ENCODE measurements around the gene MTUS2.
"Not testable (repeated sequence)": the region's sequence is repeated elsewhere in the genome, so short reads cannot be mapped to it uniquely, and the experiment has no call there.

Gene MTUS2

GRCh38 chr13:28976195-28976594 lies 156.1 kb downstream of the MTUS2 start:
- DNase-seq (ENCODE audit: low spot score) = no peak
- TF ChIP-seq CTCF (IDR thresholded peaks at IDR 0.05; ENCODE audit: extremely low read depth, missing control alignments) = no peak

- no peak for DNase-seq (ENCODE audit: low spot score)
- no peak for TF ChIP-seq CTCF (IDR thresholded peaks at IDR 0.05; ENCODE audit: extremely low read depth, missing control alignments)
Observed at GRCh38 chr13:28976636-28977035, 156.5 kb downstream of the MTUS2 start.

- TF ChIP-seq CTCF (IDR thresholded peaks at IDR 0.05; ENCODE audit: extremely low read depth, missing control alignments) = no peak
- no peak for DNase-seq (ENCODE audit: low spot score)
Observed at GRCh38 chr13:28978574-28978973, 158.4 kb downstream of the MTUS2 start.

DNA sequence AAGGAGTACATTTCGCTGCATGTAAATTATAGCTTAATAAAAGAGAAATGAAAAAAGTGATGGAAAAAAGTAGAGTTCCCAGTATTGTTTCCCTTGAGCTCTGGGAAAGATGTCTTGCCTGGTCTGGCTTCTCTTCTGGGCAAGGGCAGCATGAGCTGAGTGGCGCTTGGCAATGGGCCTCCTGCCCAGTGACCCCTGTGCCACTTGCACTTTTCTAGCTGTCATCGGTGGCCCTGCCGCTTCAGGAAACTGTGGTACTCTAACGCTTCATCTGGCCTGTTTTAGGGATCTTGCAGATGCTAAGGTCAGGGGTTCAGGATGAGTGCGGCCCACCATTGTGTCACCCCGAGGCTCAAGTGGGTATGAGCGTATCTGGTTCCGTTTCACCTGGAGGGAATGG lies 161.4 kb downstream of the MTUS2 start:
- TF ChIP-seq CTCF (IDR thresholded peaks at IDR 0.05; ENCODE audit: extremely low read depth, missing control alignments) = no peak
- DNase-seq (ENCODE audit: low spot score) = no peak

- TF ChIP-seq CTCF (IDR thresholded peaks at IDR 0.05; ENCODE audit: extremely low read depth, missing control alignments) = no peak
- DNase-seq (ENCODE audit: low spot score) = no peak
Observed at GRCh38 chr13:28983641-28984040, 163.5 kb downstream of the MTUS2 start.

GRCh38 chr13:28984326-28984725 lies 164.2 kb downstream of the MTUS2 start:
- DNase-seq (ENCODE audit: low spot score) = no peak
- TF ChIP-seq CTCF (IDR thresholded peaks at IDR 0.05; ENCODE audit: extremely low read depth, missing control alignments) = no peak

GRCh38 chr13:28984825-28985224 lies 164.7 kb downstream of the MTUS2 start:
- TF ChIP-seq CTCF (IDR thresholded peaks at IDR 0.05; ENCODE audit: extremely low read depth, missing control alignments) = no peak
- DNase-seq (ENCODE audit: low spot score) = no peak

DNA sequence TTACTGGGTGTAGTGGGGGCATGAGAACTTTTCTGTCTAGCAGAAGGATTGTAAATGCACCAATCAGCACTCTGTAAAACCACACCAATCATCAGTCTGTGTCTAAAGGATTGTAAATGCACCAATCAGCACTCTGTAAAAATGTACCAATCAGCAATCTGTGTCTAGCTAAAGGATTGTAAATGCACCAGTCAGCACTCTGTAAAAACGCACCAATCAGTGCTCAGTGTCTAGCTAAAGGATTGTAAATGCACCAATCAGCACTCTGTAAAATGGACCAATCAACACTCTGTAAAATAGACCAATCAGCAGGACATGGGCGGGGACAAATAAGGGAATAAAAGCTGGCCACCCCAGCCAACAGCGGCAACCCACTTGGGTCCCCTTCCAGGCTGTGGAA lies 170.2 kb downstream of the MTUS2 start:
- DNase-seq (ENCODE audit: low spot score) = not testable (repeated sequence)
